Thyroid gland (tissue), 4 donors: Measurements from ENCODE around the gene GATAD2A. TPM values are rescaled to one million over a fixed set of nuclear protein-coding genes. Genes with fewer than 3 reads are reported as not detected.

Source experiments
- DNase-seq, 2 donors: peaks; one replicate each; pipeline ENCODE4 v3.0.0-alpha.2; 2019
- H3K27ac ChIP-seq, 3 donors: fragments of 200-600 bp; sonication (generic); 1 replicate in 2 of 3; 2 replicates in 1 of 3; pipeline ENCODE4 v1.5.1; 2016 to 2019; ENCODE audit warnings: mild to moderate bottlenecking in 1 of 3, moderate library complexity in 1 of 3
- H3K27me3 ChIP-seq: fragments of 200-600 bp; sonication (generic); one replicate; pipeline ENCODE4 v1.5.1; 2019
- H3K36me3 ChIP-seq, 2 donors: fragments of 200-600 bp; sonication (generic); one replicate each; pipeline ENCODE4 v1.5.1; 2016 to 2019
- H3K4me1 ChIP-seq, 2 donors: fragments of 200-600 bp; sonication (generic); one replicate each; pipeline ENCODE4 v1.5.1; 2017 to 2019
- H3K4me3 ChIP-seq, 3 donors: fragments of 200-600 bp; sonication (generic); replicated peaks in 1 of 3; 1 replicate in 2 of 3; 2 replicates in 1 of 3; pipeline ENCODE4 v1.5.1; 2016; ENCODE audit warnings: mild to moderate bottlenecking in 1 of 3
- H3K9me3 ChIP-seq: fragments of 200-600 bp; sonication (generic); one replicate; pipeline ENCODE4 v1.5.1; 2017
- POLR2A ChIP-seq, 2 donors: fragments of 450-650 bp; IDR thresholded peaks; one replicate each; pipeline ENCODE4 v1.6.1; 2017; ENCODE audit warnings: antibody characterized with exemption in 2 of 2, mild to moderate bottlenecking in 2 of 2, moderate library complexity in 1 of 2
- WGBS, 2 donors: methylation state at CpG; one replicate each; pipeline ENCODE4 v1.1.5; 2017; 5-methylcytosine and 5-hydroxymethylcytosine counted together
- intact Hi-C: fragments of 100-400 bp; cut with DNase I; formaldehyde crosslinking; loops from one replicate; pipeline ENCODE4 v1.15.1; 2023
- total RNA-seq, 4 donors: library from RNA; depleted of rRNA; stranded (reverse); fragments of >200 nt; gene quantifications; one replicate each; pipeline ENCODE4 v1.2.3, GENCODE V29; 2016
- TF ChIP-seq, protein P1 (sequence below), 6 experiments: fragments of 200-600 bp in 3 of 6; fragments of 450-650 bp in 3 of 6; sonication (generic) in 3 of 6; IDR thresholded peaks; one replicate each; pipeline ENCODE4 v1.5.1; 2016 to 2019; ENCODE audit warnings: antibody characterized with exemption in 6 of 6, mild to moderate bottlenecking in 2 of 6, inconsistent platforms in 1 of 6, moderate library complexity in 1 of 6

GATAD2A gene
- total RNA-seq, 4 donors from 2014 or later = 33.2 to 82.4 (median 51.8) TPM

DNA sequence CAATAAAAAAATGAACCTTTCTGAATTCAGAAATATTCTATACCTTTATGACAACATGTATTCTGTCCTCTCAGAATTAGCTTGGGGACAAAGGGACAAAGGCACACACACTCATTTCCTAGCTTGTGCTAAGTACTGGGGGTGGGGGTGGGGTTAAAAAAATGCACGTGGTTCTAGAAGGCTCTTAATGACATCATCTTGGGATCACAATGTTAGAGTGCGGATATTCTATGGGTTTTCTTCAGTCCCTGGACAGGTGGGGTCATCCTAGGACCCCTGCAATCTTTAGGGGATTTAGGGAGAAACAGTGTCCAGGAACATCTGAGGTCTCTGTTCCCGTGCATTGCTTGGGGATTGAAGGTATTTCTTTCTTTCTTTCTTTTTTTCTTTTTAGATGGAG is 21.8 kb downstream of the GATAD2A start:
- Histone ChIP-seq H3K4me1 (peaks cover 14 to 24% of the 10 kb centered on the region in 2 donors), H3K27me3 (no peaks in the 10 kb centered on the region), H3K27ac (no peak overlapping the region), H3K9me3 (no peaks in the 10 kb centered on the region), H3K4me3 (no peak overlapping the region), H3K36me3 (no peaks in the 10 kb centered on the region)
- TF ChIP-seq, protein P1, sequence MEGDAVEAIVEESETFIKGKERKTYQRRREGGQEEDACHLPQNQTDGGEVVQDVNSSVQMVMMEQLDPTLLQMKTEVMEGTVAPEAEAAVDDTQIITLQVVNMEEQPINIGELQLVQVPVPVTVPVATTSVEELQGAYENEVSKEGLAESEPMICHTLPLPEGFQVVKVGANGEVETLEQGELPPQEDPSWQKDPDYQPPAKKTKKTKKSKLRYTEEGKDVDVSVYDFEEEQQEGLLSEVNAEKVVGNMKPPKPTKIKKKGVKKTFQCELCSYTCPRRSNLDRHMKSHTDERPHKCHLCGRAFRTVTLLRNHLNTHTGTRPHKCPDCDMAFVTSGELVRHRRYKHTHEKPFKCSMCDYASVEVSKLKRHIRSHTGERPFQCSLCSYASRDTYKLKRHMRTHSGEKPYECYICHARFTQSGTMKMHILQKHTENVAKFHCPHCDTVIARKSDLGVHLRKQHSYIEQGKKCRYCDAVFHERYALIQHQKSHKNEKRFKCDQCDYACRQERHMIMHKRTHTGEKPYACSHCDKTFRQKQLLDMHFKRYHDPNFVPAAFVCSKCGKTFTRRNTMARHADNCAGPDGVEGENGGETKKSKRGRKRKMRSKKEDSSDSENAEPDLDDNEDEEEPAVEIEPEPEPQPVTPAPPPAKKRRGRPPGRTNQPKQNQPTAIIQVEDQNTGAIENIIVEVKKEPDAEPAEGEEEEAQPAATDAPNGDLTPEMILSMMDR (IDR thresholded peaks at IDR 0.05) = no peak
- TF ChIP-seq POLR2A (IDR thresholded peaks at IDR 0.05) = no peak
- intact Hi-C loops = no loop called here
- 66 to 70% methylated on average over 3 of the region's 3 CpGs for WGBS, 2 donors
- DNase-seq = no peak

DNA sequence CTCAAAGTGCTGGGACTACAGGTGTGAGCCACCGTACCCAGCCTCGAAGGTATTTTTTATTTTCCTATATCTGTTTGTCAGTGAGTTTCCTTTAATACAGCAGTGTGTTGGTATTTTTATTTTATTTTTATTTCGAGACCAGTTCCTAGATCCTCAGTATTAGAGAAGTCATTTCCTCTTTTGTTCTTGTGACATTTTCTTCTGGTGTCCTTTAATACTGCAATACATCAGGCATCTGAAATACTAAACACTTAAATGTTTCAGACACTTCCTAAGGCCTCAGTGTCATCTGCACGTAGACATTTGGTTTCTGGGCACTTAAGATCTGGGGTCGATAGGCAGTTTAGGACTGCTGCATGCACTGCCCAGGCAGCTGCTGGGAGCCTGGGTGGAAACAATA is 22.5 kb downstream of the GATAD2A start:
- Histone ChIP-seq H3K36me3 (no peaks in the 10 kb centered on the region), H3K4me3 (no peak overlapping the region), H3K9me3 (no peaks in the 10 kb centered on the region), H3K27me3 (no peaks in the 10 kb centered on the region), H3K27ac (no peak overlapping the region), H3K4me1 (peaks cover 18 to 23% of the 10 kb centered on the region in 2 donors)
- TF ChIP-seq POLR2A (IDR thresholded peaks at IDR 0.05) = no peak
- TF ChIP-seq, protein P1 (IDR thresholded peaks at IDR 0.05) = no peak
- DNase-seq = no peak
- intact Hi-C loops = no loop called here
- 91 to 93% methylated on average over 5 of the region's 5 CpGs for WGBS, 2 donors

- intact Hi-C loops = no loop called here
Measured at GRCh38 chr19:19428746-19429145, 23.3 kb downstream of the GATAD2A start.

DNA sequence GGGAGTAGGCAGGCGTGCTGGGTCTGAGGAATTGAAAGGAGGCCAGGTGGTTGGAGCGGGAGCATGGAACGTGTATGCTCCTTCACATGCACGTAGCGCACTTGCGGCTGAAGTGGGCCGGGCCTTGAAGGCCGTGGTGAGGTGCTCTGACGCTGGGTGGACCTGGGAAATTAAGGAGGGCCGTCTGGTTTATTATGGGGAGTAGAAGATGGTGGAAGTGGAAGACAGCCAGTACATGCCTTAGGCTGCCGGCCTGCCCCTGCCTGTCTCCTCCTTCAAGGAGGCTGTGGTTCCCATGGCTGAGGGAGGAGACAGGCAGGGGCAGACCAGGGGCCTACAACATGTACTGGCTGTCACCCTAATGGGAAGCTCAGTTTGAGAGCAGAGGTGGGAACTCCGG is 23.9 kb downstream of the GATAD2A start:
- no peak for DNase-seq
- H3K4me3 ChIP-seq = no peak overlapping the region
- 91 to 95% methylated on average over 11 to 12 of the region's 12 CpGs for WGBS, 2 donors
- no peaks in the 10 kb centered on the region for H3K27me3 ChIP-seq
- H3K4me1 ChIP-seq = peaks cover 26 to 32% of the 10 kb centered on the region in 2 donors
- no peaks in the 10 kb centered on the region for H3K9me3 ChIP-seq
- H3K27ac ChIP-seq = no peak overlapping the region
- intact Hi-C loops = no loop called here
- no peaks in the 10 kb centered on the region for H3K36me3 ChIP-seq
- TF ChIP-seq, protein P1 (IDR thresholded peaks at IDR 0.05) = no peak
- no peak for TF ChIP-seq POLR2A (IDR thresholded peaks at IDR 0.05)

More at GRCh38 chr19:19428746-19429145, 23.3 kb downstream of the GATAD2A start:
- no peak for TF ChIP-seq POLR2A (IDR thresholded peaks at IDR 0.05)
- TF ChIP-seq, protein P1 (IDR thresholded peaks at IDR 0.05) = no peak
- DNase-seq = no peak
- H3K36me3 ChIP-seq = no peaks in the 10 kb centered on the region
- no peak overlapping the region for H3K4me3 ChIP-seq
- WGBS, 2 donors = 92 to 93% methylated on average over 10 of the region's 10 CpGs
- H3K4me1 ChIP-seq = peaks cover 20 to 26% of the 10 kb centered on the region in 2 donors
- no peaks in the 10 kb centered on the region for H3K9me3 ChIP-seq
- H3K27me3 ChIP-seq = no peaks in the 10 kb centered on the region
- no peak overlapping the region for H3K27ac ChIP-seq

- Histone ChIP-seq H3K4me1 (peaks cover 18 to 20% of the 10 kb centered on the region in 2 donors), H3K9me3 (no peaks in the 10 kb centered on the region), H3K27ac (no peak overlapping the region), H3K36me3 (no peaks in the 10 kb centered on the region), H3K27me3 (no peaks in the 10 kb centered on the region), H3K4me3 (no peak overlapping the region)
- intact Hi-C loops = no loop called here
- WGBS, 2 donors = 77 to 93% methylated on average over 2 of the region's 2 CpGs
- DNase-seq = no peak
- TF ChIP-seq, protein P1 (IDR thresholded peaks at IDR 0.05) = no peak
- no peak for TF ChIP-seq POLR2A (IDR thresholded peaks at IDR 0.05)
Measured at GRCh38 chr19:19432732-19433131, 27.3 kb downstream of the GATAD2A start.
